ENCODE measurements around the gene CDCP1. TPM values are rescaled to one million over a fixed set of nuclear protein-coding genes. Genes with fewer than 3 reads are reported as not detected.

CDCP1 gene
- total RNA-seq, 4 donors from 2014 or later: 2.5 to 4.9 (median 4.2) TPM

- Histone ChIP-seq H3K9me3 (no peaks in the 10 kb centered on the region), H3K36me3 (no peaks in the 10 kb centered on the region), H3K27ac (no peak overlapping the region), H3K4me3 (no peak overlapping the region), H3K4me1 (peaks cover 0 to 5% (median 0%) of the 10 kb centered on the region in 3 donors), H3K27me3 (no peaks in the 10 kb centered on the region)
- TF ChIP-seq EP300 (IDR thresholded peaks at IDR 0.05): no peak
- TF ChIP-seq, protein P1, sequence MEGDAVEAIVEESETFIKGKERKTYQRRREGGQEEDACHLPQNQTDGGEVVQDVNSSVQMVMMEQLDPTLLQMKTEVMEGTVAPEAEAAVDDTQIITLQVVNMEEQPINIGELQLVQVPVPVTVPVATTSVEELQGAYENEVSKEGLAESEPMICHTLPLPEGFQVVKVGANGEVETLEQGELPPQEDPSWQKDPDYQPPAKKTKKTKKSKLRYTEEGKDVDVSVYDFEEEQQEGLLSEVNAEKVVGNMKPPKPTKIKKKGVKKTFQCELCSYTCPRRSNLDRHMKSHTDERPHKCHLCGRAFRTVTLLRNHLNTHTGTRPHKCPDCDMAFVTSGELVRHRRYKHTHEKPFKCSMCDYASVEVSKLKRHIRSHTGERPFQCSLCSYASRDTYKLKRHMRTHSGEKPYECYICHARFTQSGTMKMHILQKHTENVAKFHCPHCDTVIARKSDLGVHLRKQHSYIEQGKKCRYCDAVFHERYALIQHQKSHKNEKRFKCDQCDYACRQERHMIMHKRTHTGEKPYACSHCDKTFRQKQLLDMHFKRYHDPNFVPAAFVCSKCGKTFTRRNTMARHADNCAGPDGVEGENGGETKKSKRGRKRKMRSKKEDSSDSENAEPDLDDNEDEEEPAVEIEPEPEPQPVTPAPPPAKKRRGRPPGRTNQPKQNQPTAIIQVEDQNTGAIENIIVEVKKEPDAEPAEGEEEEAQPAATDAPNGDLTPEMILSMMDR (IDR thresholded peaks at IDR 0.05): no peak
- TF ChIP-seq POLR2A (IDR thresholded peaks at IDR 0.05): no peak
- TF ChIP-seq POLR2AphosphoS5 (IDR thresholded peaks at IDR 0.05): no peak
- 63 to 66% methylated on average over 8 to 9 of the region's 13 CpGs for WGBS, 2 donors (ENCODE audit: low coverage in 1 of 2)
- no peak for ATAC-seq
These were observed 61.1 kb downstream of the CDCP1 start for GRCh38 chr3:45084820-45085816.

DNA sequence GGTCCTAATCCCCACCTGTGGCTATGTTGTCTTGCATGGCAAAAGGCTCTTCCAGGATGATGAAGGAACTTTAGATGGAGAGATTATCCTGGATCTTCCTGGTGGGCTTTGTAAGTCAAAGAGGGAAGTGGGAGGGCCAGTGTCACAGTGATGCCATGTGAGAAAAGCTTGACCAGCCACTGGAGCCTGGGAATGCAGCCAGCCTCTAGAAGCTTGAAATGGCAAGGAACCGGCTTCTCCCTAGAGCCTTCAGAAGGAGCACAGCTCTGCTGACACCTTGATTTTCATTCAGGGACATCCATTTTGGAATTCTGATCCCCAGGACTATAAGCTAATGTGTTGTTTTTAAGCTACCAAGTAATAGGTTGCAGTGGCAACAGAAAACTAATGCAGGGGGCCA lies 61.8 kb downstream of the CDCP1 start:
- TF ChIP-seq, protein P1 (IDR thresholded peaks at IDR 0.05): no peak
- TF ChIP-seq EP300 (IDR thresholded peaks at IDR 0.05) (no peak), POLR2A (IDR thresholded peaks at IDR 0.05) (no peak), POLR2AphosphoS5 (IDR thresholded peaks at IDR 0.05) (no peak)
- no peak overlapping the region for H3K27ac ChIP-seq
- no peak overlapping the region for H3K4me3 ChIP-seq
- 40% methylated on average over 1 of the region's 1 CpG; no CpG with 5 or more reads in 1 of the 2 donors for WGBS, 2 donors (ENCODE audit: low coverage in 1 of 2)
- no peak for ATAC-seq
- H3K9me3 ChIP-seq: no peaks in the 10 kb centered on the region
- H3K27me3 ChIP-seq: no peaks in the 10 kb centered on the region
- no peaks in the 10 kb centered on the region for H3K36me3 ChIP-seq
- peaks cover 0 to 5% (median 0%) of the 10 kb centered on the region in 3 donors for H3K4me1 ChIP-seq

DNA sequence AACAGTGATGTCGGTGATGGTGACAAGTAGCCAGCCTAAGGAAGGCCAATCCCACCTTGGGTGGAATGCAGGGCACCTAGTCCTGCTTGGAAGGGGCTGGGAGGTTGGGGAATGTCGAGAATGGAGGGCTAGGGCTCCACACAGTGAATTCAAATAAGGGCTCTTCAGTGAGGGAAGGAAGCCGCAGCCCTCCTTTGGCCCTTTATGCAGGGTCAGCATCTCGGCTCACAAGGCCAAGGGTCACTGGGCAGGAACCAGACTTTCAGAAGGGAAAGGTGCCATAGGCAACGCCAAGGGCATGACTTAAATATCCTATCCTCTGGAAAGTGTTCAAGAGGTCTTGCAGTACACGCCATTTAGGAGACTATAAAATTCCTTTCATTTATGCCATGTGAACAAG lies 63.2 kb downstream of the CDCP1 start:
- ATAC-seq: no peak
- Histone ChIP-seq H3K4me1 (no peaks in the 10 kb centered on the region), H3K4me3 (no peak overlapping the region), H3K27me3 (no peaks in the 10 kb centered on the region), H3K36me3 (no peaks in the 10 kb centered on the region), H3K27ac (no peak overlapping the region), H3K9me3 (no peaks in the 10 kb centered on the region)
- TF ChIP-seq, protein P1 (IDR thresholded peaks at IDR 0.05): no peak
- TF ChIP-seq POLR2AphosphoS5 (IDR thresholded peaks at IDR 0.05) (no peak), EP300 (IDR thresholded peaks at IDR 0.05) (no peak), POLR2A (IDR thresholded peaks at IDR 0.05) (no peak)
- 85 to 86% methylated on average over 5 of the region's 6 CpGs for WGBS, 2 donors (ENCODE audit: low coverage in 1 of 2)

DNA sequence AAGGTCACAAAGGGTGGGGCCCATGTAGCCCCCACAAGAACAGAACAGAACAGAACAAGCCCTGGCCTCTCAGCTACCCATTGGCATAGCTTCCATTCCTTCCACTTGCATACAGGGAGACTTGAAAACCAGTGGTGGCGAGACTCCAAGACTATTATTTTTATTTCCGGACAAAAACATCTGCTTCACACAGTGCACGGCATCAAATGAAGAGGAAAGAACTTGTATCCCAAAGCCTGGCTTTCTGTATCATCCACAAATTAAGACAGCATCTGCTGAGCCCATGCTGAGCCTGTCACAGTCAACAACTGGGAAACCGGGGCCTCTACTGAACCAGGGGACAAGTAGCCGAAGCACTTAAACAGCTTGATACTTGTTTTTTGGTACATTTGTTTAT lies 64.0 kb downstream of the CDCP1 start:
- H3K4me3 ChIP-seq: no peak overlapping the region
- no peaks in the 10 kb centered on the region for H3K4me1 ChIP-seq
- WGBS, 2 donors (ENCODE audit: low coverage in 1 of 2): 66 to 100% methylated on average over 1 to 5 of the region's 5 CpGs
- no peaks in the 10 kb centered on the region for H3K9me3 ChIP-seq
- no peaks in the 10 kb centered on the region for H3K36me3 ChIP-seq
- ATAC-seq: no peak
- no peak for TF ChIP-seq POLR2AphosphoS5 (IDR thresholded peaks at IDR 0.05)
- TF ChIP-seq POLR2A (IDR thresholded peaks at IDR 0.05): no peak
- TF ChIP-seq EP300 (IDR thresholded peaks at IDR 0.05): no peak
- TF ChIP-seq, protein P1 (IDR thresholded peaks at IDR 0.05): no peak
- H3K27me3 ChIP-seq: no peaks in the 10 kb centered on the region
- H3K27ac ChIP-seq: no peak overlapping the region

Measured in gastroesophageal sphincter (tissue), 4 donors.